ENCODE data around the gene CWC25. TPM values are rescaled to one million over a fixed set of nuclear protein-coding genes. Genes with fewer than 3 reads are reported as not detected.

CWC25 gene
- total and polyA plus RNA-seq, 2 of the 13 experiments (the other 11 are each of a cell fraction or from before 2014, with no cell fraction given) = 15.6 to 22.7 TPM

DNA sequence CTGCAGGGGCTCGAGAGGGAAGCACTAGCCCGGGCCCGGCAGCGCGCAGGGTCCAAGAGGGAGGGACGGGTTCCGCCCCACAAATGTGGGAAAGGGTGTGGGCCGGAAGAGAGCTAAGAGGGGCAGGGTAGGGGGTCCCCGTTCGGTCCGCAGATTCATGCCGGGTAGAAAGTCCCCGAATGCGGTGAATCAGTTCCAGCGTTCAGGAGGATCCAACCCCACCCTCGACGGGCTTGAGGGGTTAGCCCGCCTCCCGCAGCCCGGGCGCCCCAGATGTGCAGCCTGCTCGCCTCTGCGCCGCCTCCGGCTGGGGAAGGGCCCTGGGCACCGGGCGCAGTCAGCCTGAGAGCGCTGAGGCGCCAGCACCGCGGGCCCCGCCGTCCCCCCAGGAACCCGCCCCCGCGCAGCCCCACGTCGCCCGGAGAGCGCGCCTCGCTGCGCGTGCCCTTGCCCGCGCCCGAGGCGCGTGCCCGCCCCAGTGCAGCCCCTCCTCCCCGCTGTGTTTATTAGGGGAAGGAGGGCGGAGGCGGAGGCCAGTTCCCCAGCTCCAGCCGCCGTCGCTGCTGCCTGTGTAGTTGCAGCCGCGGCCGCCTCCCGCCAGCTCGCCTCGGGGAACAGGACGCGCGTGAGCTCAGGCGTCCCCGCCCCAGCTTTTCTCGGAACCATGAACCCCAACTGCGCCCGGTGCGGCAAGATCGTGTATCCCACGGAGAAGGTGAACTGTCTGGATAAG lies 44.6 kb upstream of the CWC25 start, which contains the start of gene LASP1 (continued):
- TF ChIP-seq HHEX (CRISPR knock-in tag; IDR thresholded peaks at IDR 0.05) (no peak), ARNTL (CRISPR knock-in tag; IDR thresholded peaks at IDR 0.05) (peak; percentile 43; the same call in 1 of the 2 replicates), BHLHE40 (IDR thresholded peaks at IDR 0.05; ENCODE audit: low read length) (0 out of 2 replicates have a peak, but pooled peaks have one; percentile 45), EHMT2 (IDR thresholded peaks at IDR 0.05; ENCODE audit: borderline replicate concordance, low read depth, low read length) (no peak), ZNF790 (CRISPR knock-in tag; IDR thresholded peaks at IDR 0.05; ENCODE audit: borderline replicate concordance) (no peak), ZSCAN12 (CRISPR knock-in tag; IDR thresholded peaks at IDR 0.05) (no peak), ZNF232 (CRISPR knock-in tag; IDR thresholded peaks at IDR 0.05; ENCODE audit: borderline replicate concordance) (no peak), CREB1 (IDR thresholded peaks at IDR 0.05) (no peak), CREB1 (CRISPR knock-in tag; IDR thresholded peaks at IDR 0.05) (no peak), ZBTB42 (CRISPR knock-in tag; IDR thresholded peaks at IDR 0.05) (peak; percentile 86; the same call in 1 of the 2 replicates), ARNT (IDR thresholded peaks at IDR 0.05) (no peak), ZNF10 (CRISPR knock-in tag; IDR thresholded peaks at IDR 0.05; ENCODE audit: borderline replicate concordance, low read depth) (0 out of 2 replicates have a peak, but pooled peaks have one; percentile 33), HDAC2 (CRISPR knock-in tag; IDR thresholded peaks at IDR 0.05) (no peak; the same call in 1 of the 2 replicates), SIX1 (CRISPR knock-in tag; IDR thresholded peaks at IDR 0.05; ENCODE audit: borderline replicate concordance) (no peak), ZNF607 (CRISPR knock-in tag; IDR thresholded peaks at IDR 0.05; ENCODE audit: borderline replicate concordance) (peak; percentile 92; the same call in 1 of the 2 replicates), RAD21 (CRISPR knock-in tag; IDR thresholded peaks at IDR 0.05) (peak; percentile 23), MAFK (conservative IDR thresholded peaks at IDR 0.05 in 1 of 2, IDR thresholded peaks at IDR 0.05 in 1 of 2; ENCODE audit: low read length in 2 of 2) (no peak), CERS6 (CRISPR knock-in tag; IDR thresholded peaks at IDR 0.05) (no peak), FOXC1 (CRISPR knock-in tag; IDR thresholded peaks at IDR 0.05; ENCODE audit: borderline replicate concordance) (peak; percentile 17; the same call in 1 of the 2 replicates), NFYB (CRISPR knock-in tag; IDR thresholded peaks at IDR 0.05) (peak; percentile 34; the same call in 1 of the 2 replicates), PAWR (CRISPR knock-in tag; IDR thresholded peaks at IDR 0.05; ENCODE audit: borderline replicate concordance) (no peak; the same call in 1 of the 2 replicates)
- TF ChIP-seq, protein P1, sequence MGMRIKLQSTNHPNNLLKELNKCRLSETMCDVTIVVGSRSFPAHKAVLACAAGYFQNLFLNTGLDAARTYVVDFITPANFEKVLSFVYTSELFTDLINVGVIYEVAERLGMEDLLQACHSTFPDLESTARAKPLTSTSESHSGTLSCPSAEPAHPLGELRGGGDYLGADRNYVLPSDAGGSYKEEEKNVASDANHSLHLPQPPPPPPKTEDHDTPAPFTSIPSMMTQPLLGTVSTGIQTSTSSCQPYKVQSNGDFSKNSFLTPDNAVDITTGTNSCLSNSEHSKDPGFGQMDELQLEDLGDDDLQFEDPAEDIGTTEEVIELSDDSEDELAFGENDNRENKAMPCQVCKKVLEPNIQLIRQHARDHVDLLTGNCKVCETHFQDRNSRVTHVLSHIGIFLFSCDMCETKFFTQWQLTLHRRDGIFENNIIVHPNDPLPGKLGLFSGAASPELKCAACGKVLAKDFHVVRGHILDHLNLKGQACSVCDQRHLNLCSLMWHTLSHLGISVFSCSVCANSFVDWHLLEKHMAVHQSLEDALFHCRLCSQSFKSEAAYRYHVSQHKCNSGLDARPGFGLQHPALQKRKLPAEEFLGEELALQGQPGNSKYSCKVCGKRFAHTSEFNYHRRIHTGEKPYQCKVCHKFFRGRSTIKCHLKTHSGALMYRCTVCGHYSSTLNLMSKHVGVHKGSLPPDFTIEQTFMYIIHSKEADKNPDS (CRISPR knock-in tag; IDR thresholded peaks at IDR 0.05) = no peak
- TF ChIP-seq, protein P2, sequence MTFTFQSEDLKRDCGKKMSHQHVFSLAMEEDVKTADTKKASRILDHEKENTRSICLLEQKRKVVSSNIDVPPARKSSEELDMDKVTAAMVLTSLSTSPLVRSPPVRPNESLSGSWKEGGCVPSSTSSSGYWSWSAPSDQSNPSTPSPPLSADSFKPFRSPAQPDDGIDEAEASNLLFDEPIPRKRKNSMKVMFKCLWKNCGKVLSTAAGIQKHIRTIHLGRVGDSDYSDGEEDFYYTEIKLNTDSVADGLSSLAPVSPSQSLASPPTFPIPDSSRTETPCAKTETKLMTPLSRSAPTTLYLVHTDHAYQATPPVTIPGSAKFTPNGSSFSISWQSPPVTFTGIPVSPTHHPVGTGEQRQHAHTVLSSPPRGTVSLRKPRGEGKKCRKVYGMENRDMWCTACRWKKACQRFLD (CRISPR knock-in tag; IDR thresholded peaks at IDR 0.05; ENCODE audit: borderline replicate concordance) = peak; percentile 21
- TF ChIP-seq, protein P3, sequence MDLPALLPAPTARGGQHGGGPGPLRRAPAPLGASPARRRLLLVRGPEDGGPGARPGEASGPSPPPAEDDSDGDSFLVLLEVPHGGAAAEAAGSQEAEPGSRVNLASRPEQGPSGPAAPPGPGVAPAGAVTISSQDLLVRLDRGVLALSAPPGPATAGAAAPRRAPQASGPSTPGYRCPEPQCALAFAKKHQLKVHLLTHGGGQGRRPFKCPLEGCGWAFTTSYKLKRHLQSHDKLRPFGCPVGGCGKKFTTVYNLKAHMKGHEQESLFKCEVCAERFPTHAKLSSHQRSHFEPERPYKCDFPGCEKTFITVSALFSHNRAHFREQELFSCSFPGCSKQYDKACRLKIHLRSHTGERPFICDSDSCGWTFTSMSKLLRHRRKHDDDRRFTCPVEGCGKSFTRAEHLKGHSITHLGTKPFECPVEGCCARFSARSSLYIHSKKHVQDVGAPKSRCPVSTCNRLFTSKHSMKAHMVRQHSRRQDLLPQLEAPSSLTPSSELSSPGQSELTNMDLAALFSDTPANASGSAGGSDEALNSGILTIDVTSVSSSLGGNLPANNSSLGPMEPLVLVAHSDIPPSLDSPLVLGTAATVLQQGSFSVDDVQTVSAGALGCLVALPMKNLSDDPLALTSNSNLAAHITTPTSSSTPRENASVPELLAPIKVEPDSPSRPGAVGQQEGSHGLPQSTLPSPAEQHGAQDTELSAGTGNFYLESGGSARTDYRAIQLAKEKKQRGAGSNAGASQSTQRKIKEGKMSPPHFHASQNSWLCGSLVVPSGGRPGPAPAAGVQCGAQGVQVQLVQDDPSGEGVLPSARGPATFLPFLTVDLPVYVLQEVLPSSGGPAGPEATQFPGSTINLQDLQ (CRISPR knock-in tag; IDR thresholded peaks at IDR 0.05) = peak; percentile 40

All from HepG2 (cell line).